IPS-15b (cell line): ENCODE results near the gene RAB22A.

ENCODE experiments used
- H3K27me3 ChIP-seq: one replicate; pipeline ENCODE4 v1.6.1; 2013; ENCODE audit warnings: low read length; ENCODE audit not compliant: control insufficient read depth, insufficient read depth
- H3K36me3 ChIP-seq: one replicate; pipeline ENCODE4 v1.6.1; 2013; ENCODE audit warnings: low read length; ENCODE audit not compliant: control insufficient read depth, insufficient read depth
- H3K4me1 ChIP-seq: one replicate; pipeline ENCODE4 v1.6.1; 2013; ENCODE audit warnings: mild to moderate bottlenecking, low read length; ENCODE audit not compliant: control insufficient read depth, insufficient read depth
- H3K4me3 ChIP-seq: one replicate; pipeline ENCODE4 v1.5.1; 2013; ENCODE audit warnings: low read depth, low read length
- H3K9ac ChIP-seq: one replicate; pipeline ENCODE4 v1.6.1; 2013; ENCODE audit warnings: low read depth, mild to moderate bottlenecking, low read length
- H3K9me3 ChIP-seq: one replicate; pipeline ENCODE4 v1.6.1; 2013; ENCODE audit warnings: mild to moderate bottlenecking, low read length; ENCODE audit not compliant: control insufficient read depth, insufficient read depth

RAB22A gene

DNA sequence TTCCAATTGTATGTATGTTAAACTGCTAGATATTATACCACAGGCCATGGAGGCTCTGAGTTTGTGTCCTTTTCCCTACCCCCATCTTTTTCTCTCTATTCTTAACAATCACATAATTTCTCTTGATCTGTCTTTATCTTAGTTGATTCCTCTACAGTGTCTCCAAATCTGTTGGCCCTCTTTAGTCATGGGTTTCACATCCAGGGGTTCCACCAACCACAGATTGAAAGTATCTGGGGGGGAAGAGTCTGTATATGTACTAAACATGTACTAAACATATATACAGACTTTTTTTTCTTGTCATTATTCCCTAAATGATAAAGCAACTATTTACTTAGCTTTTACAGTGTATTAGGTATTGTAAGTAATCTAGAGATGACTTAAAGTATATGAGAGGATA, 20.2 kb downstream of the RAB22A start:
- Histone ChIP-seq H3K4me3 (no peak overlapping the region), H3K27me3 (no peaks in the 10 kb centered on the region), H3K9me3 (no peaks in the 10 kb centered on the region), H3K36me3 (no peaks in the 10 kb centered on the region), H3K4me1 (peaks cover 8% of the 10 kb centered on the region), H3K9ac (no peak overlapping the region)

DNA sequence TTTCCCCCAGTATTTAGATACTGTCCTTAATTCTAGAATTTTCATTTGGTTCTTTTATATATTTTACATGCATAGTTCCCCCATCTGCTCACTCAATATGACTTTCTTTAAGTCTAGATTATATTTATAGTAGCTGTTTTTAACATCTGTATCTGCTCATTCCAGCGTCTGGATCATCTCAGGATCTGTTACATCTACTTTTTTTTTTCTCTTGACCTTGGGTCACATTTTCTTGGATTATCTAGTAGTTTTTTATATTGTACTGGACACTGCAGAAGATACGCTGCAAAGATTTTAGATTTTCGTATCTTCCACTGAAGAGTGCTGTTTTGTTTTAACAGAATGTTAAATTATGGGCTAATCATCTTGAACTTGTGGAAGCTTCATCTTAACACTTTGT, 20.7 kb downstream of the RAB22A start:
- Histone ChIP-seq H3K27me3 (no peaks in the 10 kb centered on the region), H3K9me3 (no peaks in the 10 kb centered on the region), H3K9ac (no peak overlapping the region), H3K4me1 (peaks cover 8% of the 10 kb centered on the region), H3K4me3 (no peak overlapping the region), H3K36me3 (no peaks in the 10 kb centered on the region)

DNA sequence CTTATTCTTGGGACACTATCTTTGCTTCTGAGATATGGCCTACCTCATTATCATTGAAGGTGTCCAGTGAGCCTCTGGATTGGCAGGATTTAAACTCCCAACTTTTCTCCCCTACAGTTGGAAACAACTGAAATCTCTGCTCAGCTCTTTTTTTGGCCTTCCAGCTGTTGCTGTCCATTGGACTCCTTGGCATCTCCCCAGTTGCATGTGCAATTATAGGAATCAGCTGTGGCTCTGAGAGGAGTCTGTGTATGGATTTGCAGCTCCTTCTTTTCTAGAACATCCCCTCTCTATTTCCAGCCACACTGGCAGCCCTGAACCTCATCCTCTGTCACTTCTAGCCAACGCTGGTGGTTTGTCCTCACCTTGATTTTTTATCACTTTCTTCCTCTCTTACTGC, 21.2 kb downstream of the RAB22A start:
- H3K4me1 ChIP-seq: peaks cover 8% of the 10 kb centered on the region
- no peak overlapping the region for H3K9ac ChIP-seq
- H3K27me3 ChIP-seq: no peaks in the 10 kb centered on the region
- no peak overlapping the region for H3K4me3 ChIP-seq
- H3K9me3 ChIP-seq: no peaks in the 10 kb centered on the region
- H3K36me3 ChIP-seq: no peaks in the 10 kb centered on the region

DNA sequence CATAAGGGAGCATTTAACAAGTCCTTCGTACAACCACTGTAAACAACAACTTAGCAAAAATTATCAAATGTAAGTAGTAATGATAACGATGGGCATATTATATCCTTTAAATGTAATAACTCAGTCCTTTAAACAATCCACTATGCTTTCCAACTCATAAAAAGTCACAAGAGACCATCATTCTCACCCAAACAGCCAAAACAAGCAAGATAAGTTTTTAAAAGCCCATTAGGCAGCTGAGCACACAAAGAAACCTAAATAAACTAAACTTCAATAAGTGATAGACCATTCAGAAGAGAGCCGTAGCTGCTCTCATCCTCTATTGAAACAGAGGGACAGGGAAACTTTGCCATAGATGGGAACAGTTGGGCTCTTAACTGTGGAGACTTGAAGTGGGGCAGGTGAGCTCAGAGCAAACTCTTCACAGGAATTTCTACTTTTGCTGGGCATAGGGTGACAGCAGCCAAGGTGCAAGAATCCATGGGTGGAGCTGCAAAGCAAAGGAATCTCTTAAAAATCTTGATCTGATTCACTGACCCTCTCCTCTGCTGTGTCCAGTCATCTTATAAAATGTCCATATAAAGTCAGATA, 22.5 kb downstream of the RAB22A start:
- Histone ChIP-seq H3K4me1 (peaks cover 8% of the 10 kb centered on the region), H3K9me3 (no peaks in the 10 kb centered on the region), H3K36me3 (no peaks in the 10 kb centered on the region), H3K27me3 (no peaks in the 10 kb centered on the region), H3K9ac (no peak overlapping the region), H3K4me3 (no peak overlapping the region)

GRCh38 chr20:58339741-58340140, 30.2 kb downstream of the RAB22A start:
- Histone ChIP-seq H3K9me3 (no peaks in the 10 kb centered on the region), H3K9ac (no peak overlapping the region), H3K4me1 (peaks cover 8% of the 10 kb centered on the region), H3K4me3 (no peak overlapping the region), H3K36me3 (no peaks in the 10 kb centered on the region), H3K27me3 (no peaks in the 10 kb centered on the region)

GRCh38 chr20:58340151-58340550, 30.6 kb downstream of the RAB22A start:
- no peak overlapping the region for H3K9ac ChIP-seq
- H3K9me3 ChIP-seq: no peaks in the 10 kb centered on the region
- no peaks in the 10 kb centered on the region for H3K36me3 ChIP-seq
- no peak overlapping the region for H3K4me3 ChIP-seq
- H3K4me1 ChIP-seq: peaks cover 8% of the 10 kb centered on the region
- H3K27me3 ChIP-seq: no peaks in the 10 kb centered on the region

DNA sequence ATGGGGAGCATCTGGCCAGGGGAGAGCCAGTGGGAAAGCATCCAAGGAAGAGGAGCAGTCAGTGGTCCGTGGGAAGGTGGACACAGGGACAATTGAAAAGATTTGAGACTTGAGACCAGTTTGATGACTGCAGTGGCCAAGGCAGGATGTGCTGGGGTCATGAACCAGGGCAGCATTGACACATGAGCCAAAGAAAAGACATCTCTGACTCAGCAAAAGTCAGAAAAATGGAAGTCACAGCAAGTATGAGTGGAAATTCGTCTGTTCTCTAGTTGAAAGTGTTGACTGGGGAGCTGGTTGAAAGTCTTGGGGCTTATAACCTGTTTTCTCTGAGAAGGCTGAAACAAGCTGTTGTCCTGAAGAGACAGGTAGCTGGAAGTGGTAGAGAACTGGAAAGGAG, 31.3 kb downstream of the RAB22A start:
- peaks cover 5% of the 10 kb centered on the region for H3K36me3 ChIP-seq
- H3K9ac ChIP-seq: no peak overlapping the region
- H3K4me3 ChIP-seq: no peak overlapping the region

DNA sequence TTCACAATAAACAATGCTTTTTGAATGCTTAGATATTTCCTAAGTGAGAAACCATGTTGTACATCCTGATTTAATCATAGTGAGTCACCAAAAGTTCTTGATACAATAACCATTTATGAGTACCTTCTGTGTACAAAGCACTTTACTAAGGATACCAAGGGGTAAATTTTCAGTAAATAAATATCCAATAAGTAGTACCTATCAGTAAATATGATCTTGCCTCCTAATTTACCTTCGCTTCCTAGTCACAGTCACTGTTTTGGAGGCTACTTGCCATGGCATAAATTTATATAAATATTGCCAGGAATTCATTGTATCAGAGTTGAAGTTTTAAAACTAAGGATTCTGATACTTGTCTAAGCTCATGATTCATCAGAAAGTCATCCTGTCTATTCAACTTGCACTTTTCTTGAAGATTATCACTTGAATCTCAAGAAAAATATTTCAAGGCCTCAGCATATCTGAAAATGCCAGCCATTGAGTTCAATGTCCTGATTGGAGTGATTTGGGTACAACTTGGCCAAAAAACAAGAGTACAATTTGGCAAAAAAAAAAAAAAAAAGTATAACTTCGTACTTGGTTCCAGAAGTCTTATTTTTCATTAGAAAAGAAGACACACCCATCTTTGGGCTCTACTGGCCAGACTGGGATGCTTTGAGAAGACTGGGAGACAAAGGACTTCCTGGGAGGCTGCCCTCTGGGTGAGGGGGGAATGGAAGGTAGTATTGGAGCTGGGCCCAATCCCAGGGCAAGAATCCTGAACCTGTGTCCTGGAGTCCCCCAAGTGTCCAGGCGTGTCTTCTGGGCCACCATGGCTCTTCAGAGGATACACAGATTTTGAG, 32.8 kb downstream of the RAB22A start:
- Histone ChIP-seq H3K9ac (no peak overlapping the region), H3K9me3 (no peaks in the 10 kb centered on the region), H3K4me1 (peaks cover 8% of the 10 kb centered on the region), H3K4me3 (no peak overlapping the region), H3K36me3 (peaks cover 8% of the 10 kb centered on the region), H3K27me3 (no peaks in the 10 kb centered on the region)

More for the DNA sequence above, 31.3 kb downstream of the RAB22A start:
- Histone ChIP-seq H3K27me3 (no peaks in the 10 kb centered on the region), H3K9me3 (no peaks in the 10 kb centered on the region), H3K4me1 (peaks cover 8% of the 10 kb centered on the region)

- peaks cover 8% of the 10 kb centered on the region for H3K4me1 ChIP-seq
- H3K27me3 ChIP-seq: no peaks in the 10 kb centered on the region
- no peak overlapping the region for H3K9ac ChIP-seq
- H3K36me3 ChIP-seq: peaks cover 8% of the 10 kb centered on the region
- no peak overlapping the region for H3K4me3 ChIP-seq
- no peaks in the 10 kb centered on the region for H3K9me3 ChIP-seq
Measured at GRCh38 chr20:58344741-58345140, 35.2 kb downstream of the RAB22A start.

DNA sequence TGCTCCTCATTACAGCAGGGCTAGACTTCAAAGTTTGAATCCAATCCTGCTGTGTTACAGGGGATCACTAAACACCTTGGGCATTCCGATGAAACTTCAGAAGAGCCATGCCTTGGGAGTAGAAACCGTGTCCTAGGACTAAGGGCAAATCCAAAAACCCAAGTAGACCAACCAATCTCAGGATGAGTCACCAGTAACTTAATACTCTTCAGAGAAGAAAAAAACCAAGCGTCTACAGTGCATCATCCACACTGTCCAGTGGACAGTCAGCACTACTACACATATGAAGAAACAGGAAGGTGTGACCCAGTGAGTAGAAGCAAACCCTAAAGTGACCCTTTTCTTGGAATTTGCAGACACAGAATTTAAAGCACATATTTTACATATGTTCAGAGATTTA, 40.1 kb downstream of the RAB22A start:
- no peak overlapping the region for H3K4me3 ChIP-seq
- no peak overlapping the region for H3K9ac ChIP-seq
- no peaks in the 10 kb centered on the region for H3K9me3 ChIP-seq
- no peaks in the 10 kb centered on the region for H3K4me1 ChIP-seq
- peaks cover 8% of the 10 kb centered on the region for H3K36me3 ChIP-seq
- H3K27me3 ChIP-seq: no peaks in the 10 kb centered on the region

DNA sequence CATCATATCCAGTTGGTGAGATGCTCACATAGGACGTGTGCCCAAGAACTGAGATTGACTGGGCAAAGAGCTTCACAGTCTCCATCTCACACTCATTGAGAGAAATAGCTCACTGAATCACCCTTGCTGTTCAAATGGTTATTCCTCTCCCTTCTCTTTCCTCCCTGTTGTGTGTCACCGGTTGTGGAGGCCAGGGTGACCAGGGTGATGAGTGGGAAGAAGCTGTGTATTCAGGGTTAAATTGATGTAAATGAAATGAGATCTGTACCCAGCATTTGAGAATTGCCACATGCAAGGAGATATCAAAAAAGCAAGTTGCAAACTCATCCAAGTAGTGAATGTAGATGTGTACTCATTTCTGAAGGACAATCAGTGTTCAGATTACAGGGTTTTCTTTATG, 43.0 kb downstream of the RAB22A start:
- H3K36me3 ChIP-seq: peaks cover 4% of the 10 kb centered on the region
- no peaks in the 10 kb centered on the region for H3K9me3 ChIP-seq
- no peaks in the 10 kb centered on the region for H3K27me3 ChIP-seq
- no peak overlapping the region for H3K9ac ChIP-seq
- no peak overlapping the region for H3K4me3 ChIP-seq
- no peaks in the 10 kb centered on the region for H3K4me1 ChIP-seq

GRCh38 chr20:58359441-58359840, 49.9 kb downstream of the RAB22A start:
- H3K27me3 ChIP-seq: no peaks in the 10 kb centered on the region
- no peaks in the 10 kb centered on the region for H3K9me3 ChIP-seq
- peaks cover 4% of the 10 kb centered on the region for H3K36me3 ChIP-seq
- H3K4me3 ChIP-seq: no peak overlapping the region
- no peaks in the 10 kb centered on the region for H3K4me1 ChIP-seq
- no peak overlapping the region for H3K9ac ChIP-seq
